GM20000 (cell line): ENCODE results near the gene FXR2.

ENCODE experiments used
- DNase-seq: peaks from one replicate; pipeline ENCODE4 v3.0.0; 2012; ENCODE audit warnings: low spot score
- TF ChIP-seq, protein P1 (sequence below): IDR thresholded peaks from 2 replicates; pipeline ENCODE4 v1.5.1; 2012; ENCODE audit warnings: mild to moderate bottlenecking, control low read depth; ENCODE audit errors: extremely low read depth, missing control alignments

FXR2 gene

DNA sequence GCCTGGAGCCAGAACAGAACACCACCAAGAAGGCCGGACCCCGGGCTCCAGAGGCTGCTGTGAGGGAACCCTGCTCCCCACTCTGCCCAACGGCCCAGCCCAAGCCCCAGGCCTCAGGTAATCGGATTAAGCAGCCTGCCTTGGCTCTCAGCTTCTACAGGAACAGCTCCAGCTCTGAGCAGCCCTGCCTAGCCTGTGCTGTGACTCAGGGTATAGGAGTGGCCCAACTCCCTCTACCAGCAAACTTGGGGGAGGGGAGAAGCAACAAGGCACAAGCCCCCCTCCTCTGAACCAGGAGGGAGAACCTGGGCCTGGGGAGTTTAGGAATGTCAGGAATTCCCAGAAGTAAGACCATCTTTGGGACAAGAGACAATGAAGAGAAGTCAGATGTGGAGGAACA, 24.0 kb downstream of the FXR2 start:
- no peak for DNase-seq
- TF ChIP-seq, protein P1, sequence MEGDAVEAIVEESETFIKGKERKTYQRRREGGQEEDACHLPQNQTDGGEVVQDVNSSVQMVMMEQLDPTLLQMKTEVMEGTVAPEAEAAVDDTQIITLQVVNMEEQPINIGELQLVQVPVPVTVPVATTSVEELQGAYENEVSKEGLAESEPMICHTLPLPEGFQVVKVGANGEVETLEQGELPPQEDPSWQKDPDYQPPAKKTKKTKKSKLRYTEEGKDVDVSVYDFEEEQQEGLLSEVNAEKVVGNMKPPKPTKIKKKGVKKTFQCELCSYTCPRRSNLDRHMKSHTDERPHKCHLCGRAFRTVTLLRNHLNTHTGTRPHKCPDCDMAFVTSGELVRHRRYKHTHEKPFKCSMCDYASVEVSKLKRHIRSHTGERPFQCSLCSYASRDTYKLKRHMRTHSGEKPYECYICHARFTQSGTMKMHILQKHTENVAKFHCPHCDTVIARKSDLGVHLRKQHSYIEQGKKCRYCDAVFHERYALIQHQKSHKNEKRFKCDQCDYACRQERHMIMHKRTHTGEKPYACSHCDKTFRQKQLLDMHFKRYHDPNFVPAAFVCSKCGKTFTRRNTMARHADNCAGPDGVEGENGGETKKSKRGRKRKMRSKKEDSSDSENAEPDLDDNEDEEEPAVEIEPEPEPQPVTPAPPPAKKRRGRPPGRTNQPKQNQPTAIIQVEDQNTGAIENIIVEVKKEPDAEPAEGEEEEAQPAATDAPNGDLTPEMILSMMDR, result no peak

DNA sequence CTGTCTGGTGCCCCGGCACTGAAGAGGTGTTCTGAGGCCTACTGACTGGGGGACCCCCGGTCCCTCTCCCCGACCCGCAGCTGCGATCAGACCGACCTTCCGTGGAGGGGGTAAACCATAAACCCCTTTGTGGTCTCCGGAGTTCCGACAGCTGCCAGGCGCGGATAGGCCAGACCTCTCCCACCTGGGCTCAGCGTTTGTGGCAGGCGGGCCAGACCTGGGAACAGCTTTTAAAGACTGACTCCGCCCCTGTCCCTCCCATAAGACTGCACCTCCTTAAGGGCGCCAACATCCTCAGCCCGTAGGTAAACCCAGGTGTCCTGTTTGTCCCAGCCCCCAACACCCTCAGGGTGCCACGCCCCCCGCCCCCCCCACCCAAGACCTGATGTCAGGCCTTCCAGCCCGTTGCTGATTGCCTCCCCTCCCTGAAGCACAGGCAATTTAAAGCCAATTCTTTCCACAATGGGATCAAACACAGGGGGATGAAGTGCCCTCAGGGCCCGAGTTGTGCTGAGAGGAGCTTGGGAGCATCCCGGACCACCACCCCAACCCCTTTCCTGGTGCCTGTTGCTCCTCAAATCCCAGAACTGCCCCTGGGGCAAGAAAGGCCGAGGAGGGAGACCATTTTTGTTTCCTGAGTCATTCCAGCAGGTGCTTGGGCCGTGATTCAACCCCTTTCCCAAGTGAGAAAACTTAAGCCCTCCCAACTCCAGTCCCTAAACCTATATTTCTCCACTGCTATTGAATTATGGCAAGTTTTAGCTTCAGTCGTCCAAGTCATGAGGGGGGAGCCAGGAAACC, 24.6 kb downstream of the FXR2 start, which contains the start of gene SOX15:
Gene SOX15 (minus strand): TSS at position 204 of the 801 bp plus-strand sequence. CDS start 418 bp downstream, outside the sequence.
- TF ChIP-seq, protein P1, result no peak
- no peak for DNase-seq

DNA sequence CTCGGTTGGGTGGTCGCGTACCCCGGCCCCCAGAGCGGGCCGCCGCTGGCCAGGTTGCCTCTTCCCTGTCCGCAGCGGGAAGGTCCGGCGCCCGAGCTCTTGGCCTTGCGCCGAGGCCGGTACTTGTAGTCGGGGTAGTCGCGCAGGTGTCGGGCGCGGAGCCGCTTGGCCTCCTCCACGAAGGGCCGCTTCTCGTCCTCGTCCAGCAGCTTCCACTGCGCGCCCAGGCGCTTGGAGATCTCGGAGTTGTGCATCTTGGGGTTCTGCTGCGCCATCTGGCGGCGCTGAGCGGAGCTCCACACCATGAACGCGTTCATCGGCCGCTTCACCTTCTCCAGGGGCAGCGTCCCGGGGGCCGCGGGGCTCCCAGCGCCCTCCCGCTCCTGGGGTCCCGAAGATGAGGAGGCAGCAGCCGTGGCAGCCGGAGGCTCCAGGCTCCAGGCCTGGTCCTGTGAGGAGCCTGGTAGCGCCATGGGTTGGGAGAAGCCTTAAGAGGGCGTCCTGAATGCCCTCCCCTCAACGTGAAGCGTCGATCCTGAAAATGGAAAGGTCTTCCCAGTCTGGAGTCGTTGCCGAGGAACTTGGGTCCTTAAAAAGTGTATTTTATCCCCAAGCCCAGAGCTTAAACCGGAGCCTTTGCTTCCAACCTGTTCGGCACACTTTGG, 25.4 kb downstream of the FXR2 start:
- TF ChIP-seq, protein P1, result peak; percentile 83
- DNase-seq, result peak; percentile 90

- peak; percentile 41 for DNase-seq
- TF ChIP-seq, protein P1, result no peak
Measured at GRCh38 chr17:7588553-7589203, 26.0 kb downstream of the FXR2 start.

- TF ChIP-seq, protein P1, result no peak
- DNase-seq, result no peak
Measured at GRCh38 chr17:7587420-7588151, 27.1 kb downstream of the FXR2 start.

GRCh38 chr17:7586673-7587419, 27.9 kb downstream of the FXR2 start:
- TF ChIP-seq, protein P1, result no peak
- DNase-seq, result no peak
